ENCODE results near the gene FAM186B. TPM values are rescaled to one million over a fixed set of nuclear protein-coding genes. Genes with fewer than 3 reads are reported as not detected.

The FAM186B gene
- total and polyA plus RNA-seq, 2 of the 13 experiments (the other 11 are each of a cell fraction or from before 2014, with no cell fraction given), result 0.07 to 0.20 TPM

DNA sequence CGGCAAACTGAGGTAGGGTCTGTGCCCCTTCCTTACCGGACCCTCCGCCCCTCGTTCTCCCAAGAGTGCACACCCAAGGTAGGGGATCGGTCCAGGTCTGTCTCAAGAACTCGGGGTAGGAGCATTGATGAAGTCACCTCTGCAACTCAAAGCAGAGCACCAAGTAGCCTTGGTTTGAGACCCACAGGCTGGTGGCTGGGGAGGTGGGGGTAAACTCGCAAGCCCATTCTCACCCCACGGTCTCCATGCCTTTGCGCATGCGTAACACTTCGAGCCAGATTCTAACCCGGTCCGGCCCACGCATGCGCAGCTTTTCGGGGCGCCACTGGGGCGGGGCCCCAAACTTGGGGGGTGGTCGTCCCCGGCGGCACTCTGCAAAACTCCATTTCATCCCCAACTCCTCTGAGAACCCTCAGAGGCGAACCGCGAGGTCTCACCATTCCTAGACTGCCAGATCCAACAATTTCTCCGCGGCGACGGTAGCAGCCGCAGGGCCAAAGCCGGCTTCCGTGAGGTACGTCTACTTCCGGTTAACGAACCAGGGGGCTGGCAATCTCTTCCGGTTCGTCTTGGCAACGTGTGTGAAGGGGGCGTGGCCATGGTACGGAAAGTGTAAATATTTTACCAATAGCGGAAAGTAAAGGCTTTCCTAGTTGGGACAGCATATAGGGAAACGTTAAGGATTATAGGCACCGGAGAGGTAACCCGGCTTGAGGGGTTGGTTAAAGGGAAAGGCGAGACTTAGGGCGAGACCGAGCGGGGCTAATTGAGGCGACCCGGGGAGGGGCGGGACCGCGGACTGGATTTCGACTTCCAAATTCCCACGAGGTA lies 37.6 kb downstream of the FAM186B start, which contains the start of gene MCRS1 (continued):
- TF ChIP-seq JUND (CRISPR knock-in tag; IDR thresholded peaks at IDR 0.05) (no peak), ZBTB42 (CRISPR knock-in tag; IDR thresholded peaks at IDR 0.05) (no peak; the same call in 1 of the 2 replicates), RELA (CRISPR knock-in tag; IDR thresholded peaks at IDR 0.05) (no peak), ZNF766 (CRISPR knock-in tag; IDR thresholded peaks at IDR 0.05; ENCODE audit: borderline replicate concordance) (no peak), ZNF7 (CRISPR knock-in tag; IDR thresholded peaks at IDR 0.05) (no peak), KDM5B (CRISPR knock-in tag; IDR thresholded peaks at IDR 0.05; ENCODE audit: borderline replicate concordance) (peak; percentile 70; the same call in 1 of the 2 replicates), ZNF251 (CRISPR knock-in tag; IDR thresholded peaks at IDR 0.05) (no peak), ZNF878 (CRISPR knock-in tag; IDR thresholded peaks at IDR 0.05) (peak; percentile 52; the same call in 1 of the 2 replicates), PRPF4 (IDR thresholded peaks at IDR 0.05; ENCODE audit: low read depth, low read length, poor library complexity, severe bottlenecking) (no peak), FOXA1 (IDR thresholded peaks at IDR 0.05) (no peak), FOXA1 (CRISPR knock-in tag; IDR thresholded peaks at IDR 0.05) (no peak), ZFP36L2 (CRISPR knock-in tag; IDR thresholded peaks at IDR 0.05) (no peak), DMTF1 (CRISPR knock-in tag; IDR thresholded peaks at IDR 0.05) (no peak), RARA (CRISPR knock-in tag; IDR thresholded peaks at IDR 0.05) (no peak), DRAP1 (CRISPR knock-in tag; IDR thresholded peaks at IDR 0.05) (peak; percentile 76), MED1 (CRISPR knock-in tag; IDR thresholded peaks at IDR 0.05) (peak; percentile 56), ZNF207 (IDR thresholded peaks at IDR 0.05; ENCODE audit: borderline replicate concordance) (no peak), ERF (CRISPR knock-in tag; IDR thresholded peaks at IDR 0.05) (peak; percentile 72), ZNF343 (CRISPR knock-in tag; IDR thresholded peaks at IDR 0.05) (no peak)
- TF ChIP-seq, protein P1, sequence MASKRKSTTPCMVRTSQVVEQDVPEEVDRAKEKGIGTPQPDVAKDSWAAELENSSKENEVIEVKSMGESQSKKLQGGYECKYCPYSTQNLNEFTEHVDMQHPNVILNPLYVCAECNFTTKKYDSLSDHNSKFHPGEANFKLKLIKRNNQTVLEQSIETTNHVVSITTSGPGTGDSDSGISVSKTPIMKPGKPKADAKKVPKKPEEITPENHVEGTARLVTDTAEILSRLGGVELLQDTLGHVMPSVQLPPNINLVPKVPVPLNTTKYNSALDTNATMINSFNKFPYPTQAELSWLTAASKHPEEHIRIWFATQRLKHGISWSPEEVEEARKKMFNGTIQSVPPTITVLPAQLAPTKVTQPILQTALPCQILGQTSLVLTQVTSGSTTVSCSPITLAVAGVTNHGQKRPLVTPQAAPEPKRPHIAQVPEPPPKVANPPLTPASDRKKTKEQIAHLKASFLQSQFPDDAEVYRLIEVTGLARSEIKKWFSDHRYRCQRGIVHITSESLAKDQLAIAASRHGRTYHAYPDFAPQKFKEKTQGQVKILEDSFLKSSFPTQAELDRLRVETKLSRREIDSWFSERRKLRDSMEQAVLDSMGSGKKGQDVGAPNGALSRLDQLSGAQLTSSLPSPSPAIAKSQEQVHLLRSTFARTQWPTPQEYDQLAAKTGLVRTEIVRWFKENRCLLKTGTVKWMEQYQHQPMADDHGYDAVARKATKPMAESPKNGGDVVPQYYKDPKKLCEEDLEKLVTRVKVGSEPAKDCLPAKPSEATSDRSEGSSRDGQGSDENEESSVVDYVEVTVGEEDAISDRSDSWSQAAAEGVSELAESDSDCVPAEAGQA (IDR thresholded peaks at IDR 0.05; ENCODE audit: low read depth), result 0 out of 2 replicates have a peak, but pooled peaks have one; percentile 48
- TF ChIP-seq, protein P1 (CRISPR knock-in tag; IDR thresholded peaks at IDR 0.05; ENCODE audit: borderline replicate concordance), result no peak
- TF ChIP-seq, protein P2, sequence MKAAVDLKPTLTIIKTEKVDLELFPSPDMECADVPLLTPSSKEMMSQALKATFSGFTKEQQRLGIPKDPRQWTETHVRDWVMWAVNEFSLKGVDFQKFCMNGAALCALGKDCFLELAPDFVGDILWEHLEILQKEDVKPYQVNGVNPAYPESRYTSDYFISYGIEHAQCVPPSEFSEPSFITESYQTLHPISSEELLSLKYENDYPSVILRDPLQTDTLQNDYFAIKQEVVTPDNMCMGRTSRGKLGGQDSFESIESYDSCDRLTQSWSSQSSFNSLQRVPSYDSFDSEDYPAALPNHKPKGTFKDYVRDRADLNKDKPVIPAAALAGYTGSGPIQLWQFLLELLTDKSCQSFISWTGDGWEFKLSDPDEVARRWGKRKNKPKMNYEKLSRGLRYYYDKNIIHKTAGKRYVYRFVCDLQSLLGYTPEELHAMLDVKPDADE (CRISPR knock-in tag; IDR thresholded peaks at IDR 0.05), result no peak
